SK-N-SH (cell line): Measurements from ENCODE around the gene JPH2. TPM values are rescaled to one million over a fixed set of nuclear protein-coding genes. Genes with fewer than 3 reads are reported as not detected.

Source experiments
- CTCF ChIA-PET: fragments of 300-600, 350-600 bp; formaldehyde crosslinking; extraction: SDS; loops from one replicate; lab custom pipeline; 2021; lab: Yijun Ruan, JAX
- POLR2A ChIA-PET: fragments of 350-600 bp; sonication (Branson Sonifier 250); formaldehyde crosslinking; extraction: SDS; loops from one replicate; lab custom pipeline; 2020; ENCODE audit warnings: antibody characterized with exemption, inconsistent platforms; lab: Yijun Ruan, JAX
- DNase-seq: peaks from one replicate; pipeline ENCODE4 v3.0.0; 2012
- H2AFZ ChIP-seq: fragments of 200-600 bp; sonication (generic); 2 replicates; pipeline ENCODE4 v1.8.1; 2016; ENCODE audit warnings: antibody characterized with exemption, mild to moderate bottlenecking, low read depth
- H3F3A ChIP-seq: fragments of 200-600 bp; sonication (generic); replicated peaks from 2 replicates; pipeline ENCODE3; 2016; ENCODE audit warnings: antibody characterized with exemption, mild to moderate bottlenecking; ENCODE audit not compliant: insufficient read depth
- H3K27ac ChIP-seq, 2 experiments: fragments of 200-500 bp in 1 of 2; fragments of 200-600 bp in 1 of 2; sonication (Bioruptor generic) in 1 of 2; sonication (generic), shearing (Covaris generic) in 1 of 2; 2 replicates each; pipeline versions ENCODE4 v1.5.1 to v1.6.1; 2014 to 2016; ENCODE audit warnings: low read depth in 2 of 2, inconsistent platforms in 1 of 2, low read length in 1 of 2, mild to moderate bottlenecking in 1 of 2, mixed read lengths in 1 of 2
- H3K27me3 ChIP-seq: fragments of 200-600 bp; sonication (generic), shearing (Covaris generic); 2 replicates; pipeline ENCODE4 v1.6.1; 2016; ENCODE audit warnings: mixed run types; ENCODE audit not compliant: insufficient read depth
- H3K36me3 ChIP-seq, 2 experiments: fragments of 200-500 bp in 1 of 2; fragments of 200-600 bp in 1 of 2; sonication (Bioruptor generic) in 1 of 2; sonication (generic) in 1 of 2; replicated peaks in 1 of 2; 2 replicates each; pipeline versions ENCODE3 to v1.5.1; 2014 to 2016; ENCODE audit warnings: low read length in 1 of 2, mild to moderate bottlenecking in 1 of 2; ENCODE audit not compliant: insufficient read depth in 2 of 2, control insufficient read depth in 1 of 2
- H3K4me1 ChIP-seq, 2 experiments: fragments of 200-500 bp in 1 of 2; fragments of 200-600 bp in 1 of 2; sonication (Bioruptor generic) in 1 of 2; sonication (generic), shearing (Covaris generic) in 1 of 2; 2 replicates each; pipeline versions ENCODE4 v1.5.1 to v1.6.1; 2014 to 2016; ENCODE audit warnings: low read depth in 1 of 2, low read length in 1 of 2, mixed run types in 1 of 2; ENCODE audit not compliant: insufficient read depth in 2 of 2, control insufficient read depth in 1 of 2
- H3K4me2 ChIP-seq: fragments of 200-600 bp; sonication (generic), shearing (Covaris generic); 2 replicates; pipeline ENCODE4 v1.6.1; 2017; ENCODE audit warnings: mixed run types
- H3K4me3 ChIP-seq, 2 experiments: fragments of 200-500 bp in 1 of 2; fragments of 200-600 bp in 1 of 2; sonication (Bioruptor generic) in 1 of 2; sonication (generic), shearing (Covaris generic) in 1 of 2; 2 replicates each; pipeline versions ENCODE4 v1.5.1 to v1.8.1; 2014 to 2016; ENCODE audit warnings: low read depth in 2 of 2, inconsistent platforms in 1 of 2, low read length in 1 of 2, mild to moderate bottlenecking in 1 of 2, mixed read lengths in 1 of 2, moderate library complexity in 1 of 2
- H3K79me2 ChIP-seq: fragments of 200-600 bp; sonication (generic); 2 replicates; pipeline ENCODE4 v1.8.1; 2017; ENCODE audit warnings: mild to moderate bottlenecking; ENCODE audit not compliant: insufficient read depth
- H3K9ac ChIP-seq: fragments of 200-600 bp; sonication (generic); 2 replicates; pipeline ENCODE4 v1.6.1; 2017; ENCODE audit warnings: mixed run types
- H3K9me2 ChIP-seq: fragments of 200-600 bp; sonication (generic); 2 replicates; pipeline ENCODE4 v1.6.1; 2017; ENCODE audit warnings: mixed run types
- H3K9me3 ChIP-seq: fragments of 200-600 bp; sonication (generic); 2 replicates; pipeline ENCODE4 v1.6.1; 2017; ENCODE audit warnings: mixed run types, mild to moderate bottlenecking, moderate library complexity
- H4K20me1 ChIP-seq: fragments of 200-600 bp; sonication (generic); 2 replicates; pipeline ENCODE4 v1.6.1; 2017; ENCODE audit warnings: mild to moderate bottlenecking, mixed run types; ENCODE audit not compliant: insufficient read depth
- FOSL2 ChIP-seq: IDR thresholded peaks from 2 replicates; pipeline ENCODE4 v1.4.0; 2012; ENCODE audit warnings: low read depth, mild to moderate bottlenecking, moderate library complexity, borderline replicate concordance
- GATA2 ChIP-seq: sonication (generic); formaldehyde crosslinking; IDR thresholded peaks from 2 replicates; pipeline ENCODE4 v1.5.0; 2020; ENCODE audit warnings: mild to moderate bottlenecking, missing genetic modification reagents
- MEF2A ChIP-seq: IDR thresholded peaks from 2 replicates; pipeline ENCODE4 v1.4.0; 2012; ENCODE audit warnings: low read depth, borderline replicate concordance
- PBX3 ChIP-seq: IDR thresholded peaks from 2 replicates; pipeline ENCODE4; 2012
- RAD21 ChIP-seq: IDR thresholded peaks from 2 replicates; pipeline ENCODE4 v1.6.1; 2012; ENCODE audit warnings: mild to moderate bottlenecking, low read length
- RFX5 ChIP-seq: IDR thresholded peaks from 2 replicates; pipeline ENCODE4 v1.6.1; 2012; ENCODE audit warnings: mild to moderate bottlenecking, improper control_type of control experiment, low read length
- RXRA ChIP-seq: IDR thresholded peaks from 2 replicates; pipeline ENCODE4 v1.4.0; 2012; ENCODE audit warnings: low read depth, mild to moderate bottlenecking, borderline replicate concordance
- SIN3A ChIP-seq: IDR thresholded peaks from 2 replicates; pipeline ENCODE4 v1.6.1; 2012; ENCODE audit warnings: low read depth, mild to moderate bottlenecking, low read length, moderate library complexity, borderline replicate concordance
- USF1 ChIP-seq: IDR thresholded peaks from 2 replicates; pipeline ENCODE4 v1.4.0; 2012; ENCODE audit warnings: low read depth, borderline replicate concordance
- USF2 ChIP-seq: fragments of 150-350 bp; IDR thresholded peaks from 2 replicates; pipeline ENCODE4 v1.6.1; 2017; ENCODE audit warnings: antibody characterized with exemption, low read length, low read depth, borderline replicate concordance
- WGBS: methylation state at CpG from one replicate; pipeline ENCODE4 v1.1.6; 2017; ENCODE audit warnings: low lambda C conversion rate; 5-methylcytosine and 5-hydroxymethylcytosine counted together
- polyA plus RNA-seq, 3 experiments: library from polyadenylated mRNA; depleted of rRNA; stranded (reverse); fragments of >200 nt; gene quantifications; 2 replicates each; pipeline ENCODE4 v1.2.3, GENCODE V29; 2012

The JPH2 gene
- polyA plus RNA-seq, 1 of the 3 experiments (the other 2 are of a cell fraction): 0.67 TPM

GRCh38 chr20:44091026-44091425, 96.0 kb downstream of the JPH2 start:
- ChIA-PET CTCF (interaction anchor here (1.1 to 3.6 kb wide), 10 partner anchors 11 to 642 kb away, joined by 3 to 21 read pairs (median 8); no protein-coding TSS in a partner anchor), POLR2A (no interaction called here)
- Histone ChIP-seq H2AFZ (no peak overlapping the region), H3K9me2 (no peaks in the 10 kb centered on the region), H3K79me2 (no peaks in the 10 kb centered on the region), H3K4me2 (no peak overlapping the region), H3K27ac (no peak overlapping the region), H3K4me1 (peaks cover 0 to 16% of the 10 kb centered on the region in 2 experiments; a peak in 1 of 4 replicates), H3K9me3 (no peaks in the 10 kb centered on the region), H3K4me3 (no peak overlapping the region), H3F3A (no peaks in the 10 kb centered on the region), H3K27me3 (no peaks in the 10 kb centered on the region), H3K9ac (no peak overlapping the region), H4K20me1 (no peaks in the 10 kb centered on the region), H3K36me3 (no peaks in the 10 kb centered on the region)
- TF ChIP-seq PBX3 (no peak), FOSL2 (no peak), RAD21 (0 out of 2 replicates have a peak, but pooled peaks have one; percentile 10), RXRA (no peak), USF2 (no peak), SIN3A (no peak), MEF2A (no peak)
- 79% methylated on average over 2 of the region's 4 CpGs for WGBS
- no peak for DNase-seq

- Histone ChIP-seq H3K4me1 (peaks cover 0 to 16% of the 10 kb centered on the region in 2 experiments; a peak in 1 of 4 replicates), H3K27ac (no peak overlapping the region), H3K79me2 (no peaks in the 10 kb centered on the region), H3K27me3 (no peaks in the 10 kb centered on the region), H3K36me3 (no peaks in the 10 kb centered on the region), H3K9ac (no peak overlapping the region), H3F3A (no peaks in the 10 kb centered on the region)
- WGBS: 73% methylated on average over 7 of the region's 7 CpGs
- CTCF ChIA-PET: interaction anchor here (1.1 to 3.6 kb wide), 8 partner anchors 10 to 641 kb away, joined by 3 to 21 read pairs (median 8); no protein-coding TSS in a partner anchor
- TF ChIP-seq USF1: peak; percentile 88
- no peak for TF ChIP-seq GATA2 (CRISPR knock-in tag)
- no peak for TF ChIP-seq RFX5
- TF ChIP-seq, all 33 proteins: peak for 1
- Histone ChIP-seq H2AFZ (peak overlapping the region; percentile 27; the same call in 1 of the 2 replicates), H3K9me2 (no peaks in the 10 kb centered on the region), H3K4me2 (no peak overlapping the region), H3K4me3 (no peak overlapping the region), H3K9me3 (no peaks in the 10 kb centered on the region), H4K20me1 (no peaks in the 10 kb centered on the region)
- POLR2A ChIA-PET: no interaction called here
- DNase-seq: no peak
These were observed 96.9 kb downstream of the JPH2 start for GRCh38 chr20:44089987-44090674.
